ENCODE data around the gene GNB1.

The GNB1 gene

DNA sequence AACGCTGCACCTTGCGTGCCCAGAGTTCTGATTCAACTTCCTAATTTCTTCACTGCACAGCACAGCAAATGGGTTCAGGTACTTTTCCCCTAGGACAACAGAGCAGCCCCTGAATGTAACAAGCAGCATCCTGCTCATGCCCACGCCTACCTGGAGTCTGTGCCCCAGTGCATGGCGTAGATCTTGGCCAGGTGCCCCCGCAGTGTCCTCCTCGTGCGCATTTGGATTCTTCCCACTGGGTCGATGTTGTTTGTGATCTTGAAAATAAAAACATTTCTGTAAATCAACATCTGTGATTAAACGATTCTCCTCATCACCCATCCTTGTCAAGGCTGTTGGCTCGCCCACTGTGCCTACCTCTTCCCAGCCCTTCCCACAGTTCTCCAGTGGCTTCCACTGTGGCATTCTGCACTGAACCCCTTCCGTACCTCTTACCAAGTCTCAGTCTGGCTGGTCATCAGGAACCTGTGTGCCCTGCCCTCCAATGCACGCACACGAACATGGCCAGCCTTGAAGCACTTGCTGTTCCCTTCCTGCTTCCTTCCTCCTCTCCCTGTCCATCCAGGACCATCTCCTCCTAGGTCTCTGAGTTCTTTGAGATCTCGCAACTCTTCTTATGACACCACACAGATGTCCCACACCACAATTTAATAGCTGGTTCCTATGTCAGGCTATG, 75.1 kb downstream of the GNB1 start:
- DNase-seq = no peak

DNA sequence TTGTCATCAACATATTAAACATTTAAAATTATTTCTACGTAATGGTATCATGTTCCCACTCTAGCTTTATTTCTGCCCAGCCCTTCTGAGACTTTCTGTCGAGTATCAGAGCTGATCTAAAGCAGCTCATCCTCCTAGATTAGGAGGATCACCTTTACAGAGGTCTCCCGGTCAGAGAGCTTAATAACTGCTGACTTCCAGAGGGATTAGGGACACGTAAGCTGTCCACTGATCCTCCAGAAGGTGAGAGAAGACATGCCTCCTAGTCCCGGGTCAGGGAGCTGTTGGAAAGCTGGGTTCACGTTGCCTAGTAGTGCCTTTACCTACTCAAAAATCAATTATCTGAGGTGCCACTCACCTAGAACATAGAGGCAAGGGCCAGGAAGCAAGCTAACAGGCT, 81.4 kb downstream of the GNB1 start:
- no peak for DNase-seq

DNA sequence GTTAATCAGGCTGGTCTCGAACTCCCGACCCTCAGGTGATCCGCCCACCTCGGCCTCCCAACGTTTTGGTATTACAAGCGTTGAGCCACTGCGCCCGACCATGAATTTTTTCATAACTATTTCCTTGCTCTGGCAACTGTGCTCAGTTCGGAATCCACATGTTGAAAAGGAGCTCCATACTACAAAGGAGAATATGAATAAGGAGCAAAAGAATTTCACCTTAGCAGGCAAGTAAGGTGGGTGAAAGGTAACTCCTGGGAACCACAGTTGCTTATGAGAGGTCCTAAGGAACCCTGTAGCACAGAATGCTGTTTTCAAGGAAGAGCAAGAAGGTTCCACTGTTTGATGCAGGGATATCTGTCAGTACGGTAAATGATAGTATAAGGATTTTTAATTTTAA, 82.7 kb downstream of the GNB1 start:
- DNase-seq = no peak

GRCh38 chr1:1806890-1807289, 84.0 kb downstream of the GNB1 start:
- DNase-seq = no peak

- no peak for DNase-seq
These were observed 86.6 kb downstream of the GNB1 start for GRCh38 chr1:1804301-1804700.

DNA sequence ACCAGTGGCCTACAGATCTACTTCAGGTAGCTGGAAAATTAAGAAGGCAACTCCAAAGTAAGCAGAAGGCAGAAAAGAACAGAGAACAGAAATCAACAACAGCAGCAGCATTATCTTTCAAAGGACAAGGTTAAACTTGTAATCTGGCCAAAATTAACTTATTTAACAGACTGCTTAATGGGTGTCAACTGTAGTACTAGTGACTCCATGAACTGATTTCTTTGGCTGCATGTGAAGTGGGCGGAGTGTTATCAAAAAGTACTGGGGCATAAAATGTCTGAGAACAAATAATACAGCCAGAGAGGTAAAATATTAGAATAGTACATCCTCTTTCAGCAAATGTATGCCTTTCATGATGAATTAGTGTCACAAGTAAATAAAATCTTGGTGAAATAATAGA, 88.0 kb downstream of the GNB1 start:
- DNase-seq = no peak

DNA sequence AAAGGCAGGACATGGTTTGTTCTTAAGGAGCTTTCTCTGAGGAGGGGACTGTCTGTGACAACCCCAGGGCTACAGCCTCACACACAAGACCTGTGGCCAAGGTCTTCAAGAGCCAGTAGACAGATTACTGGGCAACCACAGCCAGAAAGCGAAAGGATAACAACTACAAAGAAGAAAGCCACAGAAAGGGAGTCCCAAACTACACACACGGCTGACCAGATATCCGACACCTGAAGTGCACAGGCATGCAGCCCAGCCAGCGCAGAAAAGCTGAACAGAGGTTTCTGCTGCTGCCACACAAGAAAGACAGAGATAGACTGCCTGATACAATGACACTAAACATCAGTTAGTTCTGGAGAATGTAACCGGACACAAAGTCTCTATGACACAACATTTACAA, 91.2 kb downstream of the GNB1 start:
- no peak for DNase-seq

DNA sequence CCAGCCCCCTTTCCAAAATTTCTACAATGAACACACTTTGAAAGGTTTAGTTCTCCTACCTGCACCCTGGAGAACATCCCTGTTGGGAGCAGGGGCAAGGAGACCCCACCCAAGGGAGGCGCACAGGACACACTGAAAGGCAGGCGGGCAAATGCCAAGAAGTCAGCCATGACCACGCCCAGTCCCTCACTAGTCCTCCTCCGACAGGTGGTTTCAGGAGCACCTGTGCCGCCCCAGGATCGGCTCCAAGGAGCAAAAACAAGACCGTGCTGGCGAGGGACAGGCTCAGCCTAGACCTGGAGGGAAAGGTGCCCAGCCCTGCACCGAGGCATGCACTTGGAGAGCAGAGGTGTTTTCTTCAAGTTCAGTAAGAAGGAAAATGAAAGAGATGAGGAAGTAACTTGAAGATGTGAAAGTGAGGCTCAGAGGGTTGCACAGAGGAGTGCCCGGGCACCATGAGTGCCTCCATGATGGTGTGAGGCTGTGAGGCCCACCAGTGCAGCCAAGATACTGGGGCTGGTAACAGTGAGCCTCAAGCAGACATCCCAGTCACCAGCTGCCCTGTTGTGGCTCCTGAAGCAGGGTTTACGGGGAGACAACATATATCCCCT, 93.1 kb downstream of the GNB1 start:
- no peak for DNase-seq

GRCh38 chr1:1796466-1796865, 94.4 kb downstream of the GNB1 start:
- no peak for DNase-seq

DNA sequence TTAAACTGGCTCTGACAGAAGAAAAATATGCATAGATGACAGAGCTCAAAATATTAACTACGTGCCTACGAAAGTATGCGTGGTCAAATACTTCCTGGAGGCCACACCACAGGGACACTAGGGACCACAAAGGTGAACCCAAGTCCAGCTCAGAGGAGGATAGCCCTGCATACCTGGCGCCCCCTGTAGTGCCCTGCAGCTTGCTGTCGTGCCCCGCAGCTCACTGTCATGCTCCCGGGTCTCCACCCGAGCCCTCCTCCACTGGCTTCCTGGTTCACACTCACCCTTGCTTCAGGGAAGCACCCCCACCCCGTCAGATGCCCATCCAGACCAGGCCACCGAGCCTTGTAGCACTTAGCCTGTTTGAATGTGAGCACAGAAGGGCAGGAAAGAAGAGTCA, 95.9 kb downstream of the GNB1 start:
- DNase-seq = no peak

- no peak for DNase-seq
These were observed 97.2 kb downstream of the GNB1 start for GRCh38 chr1:1793481-1794244.

DNA sequence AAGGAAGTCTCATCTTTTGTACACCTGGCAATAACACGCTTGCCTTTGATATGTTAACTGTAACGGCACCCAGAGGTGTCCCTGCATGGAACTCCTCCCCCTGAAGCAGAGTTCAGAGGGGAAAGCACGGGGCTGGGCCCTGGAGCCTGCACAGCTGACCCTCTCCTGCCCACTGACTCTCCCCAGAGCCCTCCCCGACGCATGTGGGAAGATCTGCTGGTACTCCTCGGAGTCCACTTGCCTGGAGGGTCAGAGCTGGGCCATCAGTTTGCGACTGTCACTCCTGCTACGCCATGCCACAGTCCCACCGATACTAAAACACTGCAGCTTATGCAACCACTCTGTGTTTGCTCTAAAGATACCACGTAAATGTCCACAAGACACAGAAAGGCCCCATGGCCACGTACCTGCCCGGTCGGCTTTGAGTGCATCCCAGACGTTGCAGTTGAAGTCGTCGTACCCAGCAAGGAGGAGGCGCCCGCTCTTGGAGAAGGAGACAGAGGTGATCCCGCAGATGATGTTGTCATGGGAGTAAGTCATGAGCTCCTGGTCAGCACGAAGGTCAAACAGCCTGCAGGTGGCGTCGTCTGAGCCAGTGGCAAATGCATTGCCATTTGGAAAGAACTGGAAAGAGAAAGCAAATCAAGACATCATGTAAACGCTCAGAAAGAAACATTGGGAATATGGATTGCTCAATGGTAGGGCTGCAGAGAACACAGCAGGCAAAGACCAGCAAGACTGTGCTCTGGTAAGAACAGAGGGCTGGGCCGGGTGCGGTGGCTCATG, 102.0 kb downstream of the GNB1 start:
- DNase-seq = no peak

GRCh38 chr1:1788136-1788535, 102.8 kb downstream of the GNB1 start:
- no peak for DNase-seq

- no peak for DNase-seq
These were observed 103.9 kb downstream of the GNB1 start for GRCh38 chr1:1786836-1787605.

GRCh38 chr1:1785666-1786065, 105.2 kb downstream of the GNB1 start:
- DNase-seq = no peak

- no peak for DNase-seq
These were observed 106.0 kb downstream of the GNB1 start for GRCh38 chr1:1784933-1785332.

DNA sequence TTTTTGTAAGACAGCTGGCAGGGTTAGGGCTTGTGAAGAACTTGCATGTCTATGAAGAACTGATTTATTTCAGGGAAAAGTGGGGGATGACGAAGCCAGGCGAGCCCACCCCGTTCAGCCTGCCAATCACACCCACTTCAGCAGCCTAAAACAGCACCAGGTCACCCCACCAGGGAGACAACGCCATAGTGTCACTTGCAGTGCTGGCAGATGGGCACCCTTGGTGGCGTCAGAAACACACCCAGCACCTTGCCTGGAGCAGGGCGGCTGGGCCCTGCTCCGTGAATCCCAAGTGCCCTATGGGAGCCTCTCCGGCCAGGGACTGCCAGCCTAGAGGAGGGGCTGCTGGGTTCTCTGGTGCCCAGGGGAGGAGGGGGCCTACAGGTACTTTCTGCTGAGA, 107.6 kb downstream of the GNB1 start:
- no peak for DNase-seq

DNA sequence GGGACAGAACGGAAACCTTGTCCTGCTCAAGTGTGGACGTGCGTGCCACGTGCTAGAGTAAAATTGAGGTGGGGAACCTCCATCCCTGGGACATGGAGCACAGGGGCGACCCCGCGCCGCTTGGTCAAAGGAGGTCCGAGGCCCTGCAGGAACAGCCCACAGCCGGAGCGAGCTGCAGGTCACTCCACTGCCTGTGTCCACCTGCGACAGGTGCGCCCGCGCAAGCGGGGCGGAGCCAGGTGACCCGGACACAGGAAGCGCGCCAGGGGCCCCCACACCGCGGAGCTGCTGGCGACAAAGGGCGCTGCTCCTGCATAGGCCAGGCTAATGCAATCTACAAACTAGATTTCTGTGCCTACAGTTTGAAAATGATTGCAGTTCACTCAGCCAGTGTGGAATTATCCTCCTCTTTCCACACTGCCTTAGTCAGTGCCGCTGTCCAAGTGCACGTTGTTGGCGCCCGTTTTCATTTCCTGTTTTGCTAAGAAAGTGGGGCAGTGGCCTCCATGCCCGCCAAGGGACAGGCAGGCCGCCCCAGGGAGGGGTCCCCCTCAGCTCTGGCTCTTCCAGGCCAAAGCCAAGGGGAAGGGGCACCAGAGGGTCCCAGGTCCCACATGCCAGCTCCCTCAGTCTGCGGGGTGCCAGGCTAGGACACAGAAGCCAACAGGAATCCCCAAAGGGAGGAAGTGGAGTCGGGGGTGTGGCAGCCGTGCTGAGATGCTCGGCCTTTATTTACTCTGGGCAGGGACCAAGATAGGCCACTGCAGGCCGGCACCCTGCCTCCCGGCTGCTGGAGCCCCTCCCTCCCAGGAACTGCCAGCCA, 108.3 kb downstream of the GNB1 start:
- no peak for DNase-seq

DNA sequence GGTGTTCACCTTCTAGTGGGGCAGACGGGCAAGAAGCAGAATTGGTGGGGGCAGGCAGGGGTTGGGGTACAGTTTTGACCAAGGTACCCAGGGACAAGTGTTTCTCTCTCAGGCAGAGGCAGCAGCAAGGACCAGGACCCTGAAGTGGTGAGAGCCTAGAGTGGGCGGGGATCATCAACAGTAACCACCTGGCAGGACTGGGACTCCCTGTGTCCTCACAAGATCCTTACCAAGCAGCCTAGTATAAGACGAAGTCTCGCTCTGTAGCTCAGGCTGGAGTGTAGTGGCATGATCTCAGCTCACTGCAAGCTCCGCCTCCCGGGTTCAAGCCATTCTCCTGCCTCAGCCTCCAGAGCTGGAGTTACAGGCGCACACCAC, 109.4 kb downstream of the GNB1 start:
- no peak for DNase-seq

DNA sequence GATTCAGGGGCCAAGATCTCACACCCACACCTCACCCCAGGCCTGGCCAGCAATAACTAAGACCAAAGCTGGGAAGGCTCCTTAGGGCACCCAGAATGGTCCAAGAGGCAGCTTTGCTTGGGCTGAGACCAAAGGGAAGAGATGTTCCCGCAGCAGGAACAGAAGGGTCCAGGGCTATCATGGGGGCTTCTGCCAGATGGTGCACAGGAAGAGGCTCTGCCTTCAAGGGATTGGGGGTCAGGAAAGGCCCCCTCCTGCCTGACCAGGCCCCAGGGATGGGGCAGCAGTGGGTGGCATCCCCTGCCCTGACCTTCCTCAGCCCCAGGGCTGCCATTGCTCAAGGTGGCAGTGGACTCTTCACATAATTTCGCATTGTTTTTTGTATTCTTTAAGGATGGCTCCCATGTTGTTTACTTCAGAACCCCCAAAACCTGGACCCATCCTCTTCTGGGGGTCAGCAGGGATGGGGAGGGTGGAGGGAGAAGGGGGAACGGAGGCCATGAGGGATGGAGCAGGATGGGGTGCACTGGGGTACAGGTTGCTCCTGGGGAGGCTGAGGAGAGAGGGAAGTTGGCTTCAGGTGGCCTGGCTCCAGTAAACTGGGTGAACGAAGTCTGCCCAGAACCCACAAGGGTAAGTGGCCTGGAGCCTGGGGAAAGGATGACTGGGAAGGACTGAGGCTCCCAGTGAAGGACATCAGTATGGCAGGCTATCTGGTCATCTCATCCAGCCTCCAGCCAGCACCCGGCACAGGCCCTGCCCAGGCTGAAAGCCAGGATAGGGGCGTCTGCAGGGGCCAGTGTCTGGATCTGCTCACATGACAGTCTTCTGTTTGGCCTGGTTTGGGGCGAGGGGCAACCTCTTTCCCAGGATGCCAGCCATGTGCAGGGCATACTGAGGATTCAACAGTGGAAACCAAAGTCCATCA, 110.0 kb downstream of the GNB1 start:
- DNase-seq = no peak

Data from KG1 (cell line).